Measurements from ENCODE around the gene TPTE.
"Not testable (repeated sequence)": the region's sequence is repeated elsewhere in the genome, so short reads cannot be mapped to it uniquely, and the experiment has no call there.

GRCh38 chr21:10479875-10480274 lies 41.5 kb upstream of the TPTE start:
- TF ChIP-seq POLR2A, CTCF (IDR thresholded peaks at IDR 0.05): not testable (repeated sequence)

All from testis (tissue), 2 donors.